ENCODE measurements around the gene WWC1.

GRCh38 chr5:168464641-168465040, 173.2 kb downstream of the WWC1 start:
- TF ChIP-seq CTCF (IDR thresholded peaks at IDR 0.05) (no peak), POLR2A (IDR thresholded peaks at IDR 0.05) (no peak)

Measured in body of pancreas (tissue), 4 donors.